ENCODE results near the gene SOX30.

SOX30 gene

GRCh38 chr5:157576678-157577077 is 75.6 kb downstream of the SOX30 start:
- no peak for TF ChIP-seq CTCF (conservative IDR thresholded peaks at IDR 0.05; ENCODE audit: low read depth, low read length)
- no peak for DNase-seq (ENCODE audit: low read depth)

More at GRCh38 chr5:157576678-157577077, 75.6 kb downstream of the SOX30 start:
- H3K4me3 ChIP-seq (ENCODE audit: low read depth, low read length), result no peak overlapping the region
